Measurements from ENCODE around the gene LDHD.
"Not testable (repeated sequence)": the region's sequence is repeated elsewhere in the genome, so short reads cannot be mapped to it uniquely, and the experiment has no call there.

The LDHD gene

DNA sequence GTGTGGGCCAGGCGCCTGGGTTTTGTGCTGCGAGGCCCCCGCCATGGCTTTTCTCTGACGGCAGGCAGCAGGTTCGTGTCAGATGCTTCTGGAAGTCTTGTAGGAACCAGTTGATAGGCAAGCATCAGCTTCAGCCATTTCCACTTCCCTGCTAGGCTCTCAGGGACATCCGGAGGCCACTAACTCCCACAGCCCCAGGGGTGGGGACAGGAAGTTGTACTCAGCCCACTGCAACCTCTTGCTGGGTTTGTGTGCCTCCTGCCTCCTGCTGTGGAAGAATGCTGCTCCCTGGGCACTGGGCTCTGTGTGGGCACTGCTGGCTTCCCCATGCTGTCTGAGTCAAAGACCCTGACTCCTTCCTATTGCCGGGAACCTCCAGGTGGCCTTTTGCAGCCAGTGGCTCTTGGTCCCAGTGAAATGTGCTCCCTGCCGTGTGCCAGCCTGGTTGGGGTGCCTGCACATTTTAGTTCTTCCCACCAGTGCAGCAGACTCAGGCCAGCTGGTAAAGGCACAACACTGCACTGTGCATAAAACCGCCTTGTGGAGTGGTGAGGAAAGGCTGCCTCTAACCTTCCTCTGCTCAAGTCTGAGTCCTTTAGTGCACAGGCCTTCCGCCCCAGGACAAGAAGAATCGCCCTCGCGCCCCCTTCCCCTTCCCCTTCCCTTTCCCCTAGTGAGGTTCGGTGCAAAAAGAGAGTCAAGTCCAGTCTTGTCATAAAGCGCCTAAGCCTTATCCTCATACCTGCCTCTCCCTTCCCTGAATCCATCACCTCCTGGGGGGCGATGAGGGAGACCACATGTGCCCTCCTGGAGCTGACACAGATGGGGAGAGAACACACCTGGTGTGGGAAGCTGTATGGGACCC, 16.6 kb downstream of the LDHD start:
- no peak for DNase-seq (ENCODE audit: low spot score)

- DNase-seq (ENCODE audit: low spot score) = no peak
Measured at GRCh38 chr16:75099075-75099667, 17.4 kb downstream of the LDHD start.

DNA sequence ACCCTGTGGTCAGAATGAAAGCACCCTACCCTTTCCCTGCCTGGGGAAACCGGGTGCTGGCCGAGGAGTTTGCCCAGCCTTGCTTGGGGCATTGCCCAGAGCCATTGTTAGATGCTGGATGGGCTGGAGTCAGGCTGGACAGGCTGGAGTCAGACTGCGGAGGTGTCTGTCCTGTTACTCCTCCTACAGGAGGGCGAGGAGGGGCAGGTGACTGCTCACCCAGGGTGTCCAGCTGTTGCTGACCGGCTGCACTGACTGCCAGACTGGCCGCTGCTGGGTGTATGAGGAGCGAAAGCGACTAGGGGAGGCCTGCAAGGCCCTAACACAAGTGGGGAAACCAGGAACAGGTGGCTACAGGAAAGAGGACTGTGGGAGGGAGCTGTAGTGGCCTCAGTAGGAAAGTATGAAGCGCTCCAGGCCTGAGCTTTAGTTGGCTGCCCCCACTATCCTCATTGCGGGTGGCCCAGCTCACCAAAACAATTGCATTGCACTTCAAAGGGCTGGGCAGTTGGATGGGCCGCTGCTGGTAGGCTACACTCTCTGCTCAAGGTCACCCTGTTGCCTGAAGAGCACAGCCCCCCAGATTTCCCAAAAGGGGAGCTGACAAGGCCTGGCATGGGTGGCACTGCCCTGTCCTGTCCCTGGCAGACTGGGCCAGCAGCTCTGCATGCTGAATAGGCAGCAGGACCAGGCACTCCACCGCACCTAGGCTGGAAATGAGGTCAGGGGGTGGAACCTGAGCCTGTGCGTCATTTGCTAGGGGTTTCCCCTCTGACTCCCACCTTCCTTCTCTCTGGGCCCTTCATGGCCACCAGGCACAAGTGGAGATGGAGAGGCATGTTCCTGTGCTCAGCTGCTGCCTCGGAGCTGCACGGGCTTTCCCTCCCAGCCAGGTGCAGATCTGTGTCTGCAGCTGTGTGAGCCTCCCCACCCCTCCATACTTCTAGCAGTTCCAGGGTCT, 18.4 kb downstream of the LDHD start:
- no peak for DNase-seq (ENCODE audit: low spot score)

- DNase-seq (ENCODE audit: low spot score) = no peak
Measured at GRCh38 chr16:75097191-75097761, 19.3 kb downstream of the LDHD start.

DNA sequence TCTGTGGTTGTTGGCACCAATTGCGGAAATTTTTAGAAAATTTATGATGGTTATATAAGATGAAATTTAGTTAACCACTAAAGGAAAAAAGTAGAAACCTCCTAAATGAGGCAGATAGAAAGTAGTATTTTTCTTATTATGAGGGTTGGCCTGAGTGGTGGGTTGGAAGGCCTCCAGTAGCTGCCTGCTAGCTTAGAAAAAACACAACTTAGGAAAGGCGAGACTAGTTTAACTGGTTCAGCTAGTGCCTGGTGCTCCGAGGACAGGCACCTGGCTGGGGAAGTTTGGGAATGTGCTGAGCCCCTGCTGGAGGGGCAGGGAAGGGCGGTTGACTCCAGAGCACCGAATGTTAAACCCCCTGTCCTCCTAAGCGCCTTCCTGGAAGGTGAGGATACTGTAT, 19.9 kb downstream of the LDHD start:
- DNase-seq (ENCODE audit: low spot score) = no peak

GRCh38 chr16:75095204-75095621, 21.4 kb downstream of the LDHD start:
- no peak for DNase-seq (ENCODE audit: low spot score)

DNA sequence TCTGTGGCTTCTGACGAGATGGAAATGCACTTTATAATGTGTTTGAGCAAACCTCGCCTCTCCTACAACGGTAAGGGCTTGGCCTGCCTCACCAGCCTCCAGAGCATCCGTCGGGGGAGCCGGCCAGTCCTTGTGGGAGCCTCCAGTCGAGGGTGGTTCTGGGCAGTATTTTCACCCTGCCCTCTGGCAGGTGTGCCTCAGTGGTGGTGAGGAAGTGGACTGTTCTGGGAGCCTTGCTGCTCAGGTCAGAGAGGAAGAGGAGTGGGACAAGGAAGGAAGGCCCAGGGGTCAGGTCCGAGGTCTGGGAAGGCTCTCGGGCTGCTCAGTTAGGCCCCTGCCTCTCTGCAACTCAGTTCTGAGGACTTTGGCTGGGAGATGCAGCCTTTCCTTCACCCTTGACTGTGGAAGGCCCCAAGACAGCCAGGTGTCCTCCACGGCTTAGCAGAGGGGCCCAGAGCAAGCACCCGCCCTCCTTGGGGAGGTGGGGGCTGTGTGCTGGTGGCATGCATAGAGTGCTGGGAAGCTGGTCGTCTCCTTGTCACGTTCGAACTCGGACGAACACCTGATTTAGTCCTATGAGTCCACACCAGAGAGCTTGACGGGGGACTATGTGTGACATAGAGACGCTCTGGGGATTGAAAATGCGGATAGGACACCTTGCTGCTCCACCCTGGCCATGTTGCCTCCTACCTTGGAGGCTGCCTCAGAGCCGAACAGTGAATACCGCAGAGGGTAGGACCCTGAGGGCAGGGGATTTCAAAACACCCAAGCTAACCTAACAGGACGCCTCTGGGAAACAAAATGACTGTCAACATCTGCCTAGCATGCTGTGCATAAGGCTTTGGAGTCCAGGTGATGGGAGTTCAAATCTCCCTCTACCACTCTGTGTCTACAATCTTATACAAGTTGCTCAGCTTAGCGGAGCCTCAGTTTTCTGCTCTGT, 22.7 kb downstream of the LDHD start:
- no peak for DNase-seq (ENCODE audit: low spot score)

DNA sequence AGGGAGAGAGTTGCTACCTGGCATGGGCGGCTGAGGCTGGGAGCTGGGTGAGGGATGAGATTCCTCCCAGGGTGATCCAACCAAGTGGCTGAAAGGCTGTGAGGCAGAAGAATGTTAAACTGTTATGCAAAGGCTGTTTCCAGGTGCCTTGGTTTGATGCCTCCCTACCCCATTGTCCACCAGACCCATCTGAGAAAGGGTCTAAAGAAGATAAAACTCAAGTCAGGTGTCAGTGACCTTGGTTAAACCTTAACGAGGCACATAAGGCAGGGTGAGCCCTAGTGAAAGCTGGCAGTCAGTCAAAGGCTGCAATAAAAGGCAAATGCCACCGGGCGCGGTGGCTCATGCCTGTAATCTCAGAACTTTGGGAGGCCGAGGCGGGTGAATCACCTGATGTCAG, 23.8 kb downstream of the LDHD start:
- no peak for DNase-seq (ENCODE audit: low spot score)

DNA sequence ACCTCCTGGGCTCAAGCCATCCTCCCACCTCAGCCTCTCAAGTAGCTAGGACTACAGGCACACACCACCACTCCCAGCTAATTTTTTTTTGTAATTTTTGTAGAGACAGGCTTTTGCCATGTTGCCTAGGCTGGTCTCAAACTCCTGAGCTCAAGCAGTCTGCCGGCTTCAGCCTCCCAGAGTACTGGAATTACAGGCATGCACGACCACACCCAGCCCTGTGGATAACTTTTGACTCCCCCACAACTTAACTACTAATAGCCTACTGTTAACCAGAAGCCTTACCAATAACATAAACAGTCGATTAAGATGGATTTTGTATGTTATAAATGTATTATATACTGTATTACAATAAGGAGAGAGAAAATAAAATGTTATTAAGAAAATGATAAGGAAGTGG, 25.0 kb downstream of the LDHD start:
- DNase-seq (ENCODE audit: low spot score) = not testable (repeated sequence)

DNA sequence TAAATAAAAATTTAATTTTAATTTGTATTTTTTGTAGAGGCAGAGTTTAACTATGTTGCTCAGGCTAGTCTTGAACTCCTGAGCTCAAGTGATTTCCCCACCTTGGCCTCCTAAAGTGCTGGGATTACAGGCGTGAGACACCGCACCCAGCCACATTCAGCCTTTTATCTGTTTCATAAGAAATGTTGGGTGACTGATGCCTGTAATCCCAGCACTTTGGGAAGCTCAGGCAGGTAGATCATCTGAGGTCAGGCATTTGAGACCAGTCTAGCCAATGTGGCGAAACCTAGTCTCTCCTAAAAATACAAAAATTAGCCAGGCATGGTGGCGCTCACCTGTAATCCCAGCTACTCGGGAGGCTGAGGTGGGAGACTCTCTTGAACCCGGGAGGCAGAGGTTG, 25.7 kb downstream of the LDHD start:
- DNase-seq (ENCODE audit: low spot score) = not testable (repeated sequence)

DNA sequence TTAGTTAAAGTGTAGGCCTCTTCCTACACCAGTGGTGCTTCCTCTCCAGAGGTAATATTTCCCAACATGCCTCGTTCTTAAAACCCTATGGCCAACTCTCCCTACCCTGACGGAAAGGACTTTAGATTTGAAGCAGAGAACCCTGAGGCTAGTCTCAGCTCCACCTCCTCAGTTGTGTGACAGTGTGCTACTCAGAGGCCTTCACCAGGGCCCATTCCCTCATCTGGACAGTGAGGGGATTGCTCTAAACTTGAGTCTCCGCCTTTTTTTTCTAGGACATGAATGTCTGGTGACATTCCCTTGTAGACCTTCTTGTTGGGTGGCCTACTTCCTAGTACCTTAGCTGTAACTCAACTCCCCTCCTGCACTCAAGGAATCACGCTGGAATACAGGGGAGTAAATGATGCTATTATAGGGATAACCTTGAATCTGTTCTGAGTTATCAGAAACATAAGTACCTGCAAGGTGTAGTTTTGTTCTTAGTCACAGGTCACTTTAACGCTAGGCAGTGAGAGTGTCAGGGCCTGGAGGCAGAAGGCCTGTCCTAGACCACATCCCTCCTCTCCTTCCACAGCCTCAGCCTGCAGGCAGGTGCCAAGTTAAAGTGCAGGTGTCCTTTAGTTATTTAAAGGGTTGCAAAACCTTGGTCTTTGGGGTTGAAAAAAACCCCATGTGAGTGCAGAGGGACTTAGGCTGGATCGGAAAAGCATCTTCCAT, 26.9 kb downstream of the LDHD start:
- no peak for DNase-seq (ENCODE audit: low spot score)

DNA sequence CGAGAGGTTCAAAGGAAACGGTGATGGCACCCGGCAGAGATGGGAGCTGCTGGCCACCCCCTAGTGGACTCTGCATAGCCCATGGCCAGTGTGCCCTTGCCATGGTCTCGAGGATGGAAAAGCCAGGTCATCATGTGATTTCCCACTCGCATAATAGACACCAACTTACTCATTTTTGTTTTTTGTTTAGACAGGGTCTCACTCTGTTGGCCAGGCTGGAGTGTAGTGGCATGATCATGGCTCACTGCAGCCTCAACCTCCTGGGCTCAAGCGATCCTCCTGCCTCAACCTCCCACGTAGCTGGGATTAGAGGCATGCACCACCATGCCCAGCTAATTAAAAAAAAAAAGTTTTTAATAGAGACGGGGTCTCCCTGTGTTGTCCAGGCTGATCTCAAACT, 27.6 kb downstream of the LDHD start:
- DNase-seq (ENCODE audit: low spot score) = no peak

- no peak for DNase-seq (ENCODE audit: low spot score)
Measured at GRCh38 chr16:75088216-75088615, 28.4 kb downstream of the LDHD start.

DNA sequence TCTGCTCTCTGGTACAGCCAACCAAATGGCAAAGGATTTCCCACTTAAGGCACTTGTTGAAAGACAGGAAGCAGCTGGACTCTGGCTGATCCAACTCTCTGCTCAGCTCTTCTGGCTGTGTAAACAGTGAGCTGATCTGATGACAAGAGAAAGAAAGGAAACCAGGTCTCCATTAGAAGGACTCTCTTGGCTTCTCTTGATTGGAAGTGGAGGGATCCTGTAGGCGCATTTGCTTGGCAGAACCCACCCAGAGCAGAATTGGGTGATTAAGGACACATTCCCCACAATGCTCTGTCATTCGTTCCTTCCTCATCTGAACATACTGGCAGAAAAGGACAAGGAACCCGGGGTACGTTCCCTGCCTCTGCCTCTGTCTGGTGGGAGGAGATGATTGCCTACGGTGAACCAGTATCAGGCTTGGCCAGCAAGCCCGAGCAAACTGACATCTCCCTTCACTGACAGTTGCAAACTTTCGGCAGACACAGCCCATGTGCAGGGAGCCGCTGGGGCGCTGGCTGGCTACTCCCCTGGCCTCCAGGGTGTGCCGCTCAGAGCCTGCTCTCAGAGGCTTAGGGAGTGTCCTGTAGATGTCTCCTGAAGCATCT, 29.1 kb downstream of the LDHD start:
- no peak for DNase-seq (ENCODE audit: low spot score)

DNA sequence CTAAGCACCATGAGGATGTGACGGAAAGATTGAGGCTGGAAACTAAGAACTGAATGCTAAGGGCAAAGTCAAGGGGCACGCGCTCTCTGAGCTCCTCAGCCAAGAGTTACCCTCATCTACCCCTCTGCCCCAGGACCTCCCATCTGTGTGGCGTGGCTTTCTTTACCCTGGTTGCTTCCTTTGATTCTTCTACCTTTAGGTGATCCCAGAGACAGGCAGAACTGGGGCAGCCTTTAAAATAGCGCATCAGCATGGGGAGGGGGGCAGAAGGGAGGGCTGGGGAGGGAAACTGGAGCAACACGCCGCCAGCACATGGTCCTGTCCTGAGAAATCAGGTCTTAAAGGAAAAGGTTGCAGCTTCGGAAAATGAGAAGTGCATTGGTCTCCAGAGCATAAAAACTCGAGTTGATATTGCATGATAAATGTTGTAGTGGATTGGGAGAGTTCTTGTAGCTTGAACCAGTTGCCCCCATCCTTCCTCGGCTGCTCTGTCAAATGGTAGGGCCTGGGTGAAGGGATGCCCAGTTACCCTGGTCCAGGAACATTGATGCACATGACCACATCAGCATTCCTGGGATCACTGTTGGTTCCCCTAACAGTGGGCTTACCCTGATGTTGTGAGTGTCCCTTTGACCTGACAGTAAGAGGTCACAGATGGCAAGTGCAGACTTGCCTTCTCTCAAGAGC, 29.7 kb downstream of the LDHD start:
- DNase-seq (ENCODE audit: low spot score) = no peak

GRCh38 chr16:75086281-75086680, 30.3 kb downstream of the LDHD start:
- no peak for DNase-seq (ENCODE audit: low spot score)

- DNase-seq (ENCODE audit: low spot score) = no peak
Measured at GRCh38 chr16:75085556-75085955, 31.0 kb downstream of the LDHD start.

GRCh38 chr16:75083813-75084212, 32.8 kb downstream of the LDHD start:
- no peak for DNase-seq (ENCODE audit: low spot score)

DNA sequence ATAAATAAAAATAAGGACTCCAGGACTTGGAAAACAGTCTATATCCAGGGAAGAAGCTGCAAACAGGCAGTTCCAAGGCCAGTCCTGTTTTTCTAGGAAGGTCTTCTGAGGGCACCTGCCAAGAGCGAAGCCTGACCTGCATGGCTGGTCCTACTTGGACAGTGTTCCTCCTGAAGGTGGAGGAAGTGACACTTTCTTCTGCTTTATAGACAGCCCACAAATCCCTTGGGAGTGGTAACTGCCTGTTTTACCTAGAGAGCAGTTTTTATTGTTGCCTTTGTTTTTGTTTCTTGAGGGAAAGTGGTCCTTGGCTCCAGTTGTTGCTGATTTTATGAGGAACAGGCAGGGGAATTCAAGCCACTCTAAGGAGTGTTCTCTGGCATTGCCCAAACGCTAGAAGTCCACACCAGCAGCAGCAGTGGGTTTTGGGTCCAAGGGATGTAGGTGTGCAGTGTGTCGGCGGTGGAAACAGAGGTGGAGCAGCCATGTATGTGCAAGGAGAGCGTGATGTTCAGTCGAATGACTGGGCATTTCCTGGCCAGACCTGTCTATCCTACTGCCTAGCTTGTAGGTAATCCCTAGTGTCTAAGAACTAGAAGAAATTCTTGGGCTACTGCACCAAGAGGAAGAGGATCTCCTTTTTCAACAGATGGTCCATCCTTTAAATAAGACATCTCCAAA, 35.3 kb downstream of the LDHD start:
- no peak for DNase-seq (ENCODE audit: low spot score)
